ENCODE data around the gene JCHAIN. TPM values are rescaled to one million over a fixed set of nuclear protein-coding genes. Genes with fewer than 3 reads are reported as not detected.

JCHAIN gene
- total and polyA plus RNA-seq, 9 of the 15 experiments (the other 6 are each of a cell fraction or from before 2014, with no cell fraction given) = 0.04 to 0.68 (median 0.26) TPM; not detected in 5

DNA sequence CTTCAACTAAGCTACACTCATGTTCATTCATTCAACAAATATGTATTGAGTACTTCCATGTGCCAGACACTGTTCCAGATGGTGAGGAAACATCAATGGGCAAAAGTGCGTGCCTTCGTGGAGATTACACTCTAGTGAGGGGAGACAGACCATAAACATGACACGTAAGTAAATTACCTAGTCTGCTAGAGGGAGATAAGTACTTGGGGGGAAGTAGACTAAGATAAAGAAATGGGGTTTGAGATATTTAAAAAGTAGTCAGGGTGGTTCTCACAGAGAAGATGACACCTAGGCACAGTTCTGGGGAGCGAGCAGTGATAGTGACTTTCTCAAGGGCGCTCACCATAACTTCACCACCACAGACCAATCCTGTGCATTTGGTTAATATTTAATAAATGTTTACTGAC is 11.7 kb downstream of the JCHAIN start (continued):
- peak in 1 of 2 experiments; percentile 37; a peak in 1 of 4 replicates for TF ChIP-seq ETV6 (IDR thresholded peaks at IDR 0.05; ENCODE audit: borderline replicate concordance in 1 of 2, low read depth in 2 of 2, low read length in 1 of 2)
- no peak for TF ChIP-seq ETV6 (CRISPR knock-in tag; IDR thresholded peaks at IDR 0.05; ENCODE audit: borderline replicate concordance)
- peak; percentile 97 to 98 for TF ChIP-seq TRIM24 (IDR thresholded peaks at IDR 0.05)
- TF ChIP-seq ATF1 (CRISPR knock-in tag; IDR thresholded peaks at IDR 0.05) = no peak
- peak; percentile 43 for TF ChIP-seq ATF1 (tag; IDR thresholded peaks at IDR 0.05)
- TF ChIP-seq CXXC5 (CRISPR knock-in tag; IDR thresholded peaks at IDR 0.05) = peak; percentile 81
- TF ChIP-seq, protein P1, sequence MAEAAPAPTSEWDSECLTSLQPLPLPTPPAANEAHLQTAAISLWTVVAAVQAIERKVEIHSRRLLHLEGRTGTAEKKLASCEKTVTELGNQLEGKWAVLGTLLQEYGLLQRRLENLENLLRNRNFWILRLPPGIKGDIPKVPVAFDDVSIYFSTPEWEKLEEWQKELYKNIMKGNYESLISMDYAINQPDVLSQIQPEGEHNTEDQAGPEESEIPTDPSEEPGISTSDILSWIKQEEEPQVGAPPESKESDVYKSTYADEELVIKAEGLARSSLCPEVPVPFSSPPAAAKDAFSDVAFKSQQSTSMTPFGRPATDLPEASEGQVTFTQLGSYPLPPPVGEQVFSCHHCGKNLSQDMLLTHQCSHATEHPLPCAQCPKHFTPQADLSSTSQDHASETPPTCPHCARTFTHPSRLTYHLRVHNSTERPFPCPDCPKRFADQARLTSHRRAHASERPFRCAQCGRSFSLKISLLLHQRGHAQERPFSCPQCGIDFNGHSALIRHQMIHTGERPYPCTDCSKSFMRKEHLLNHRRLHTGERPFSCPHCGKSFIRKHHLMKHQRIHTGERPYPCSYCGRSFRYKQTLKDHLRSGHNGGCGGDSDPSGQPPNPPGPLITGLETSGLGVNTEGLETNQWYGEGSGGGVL (CRISPR knock-in tag; IDR thresholded peaks at IDR 0.05) = no peak
- TF ChIP-seq, protein P2, sequence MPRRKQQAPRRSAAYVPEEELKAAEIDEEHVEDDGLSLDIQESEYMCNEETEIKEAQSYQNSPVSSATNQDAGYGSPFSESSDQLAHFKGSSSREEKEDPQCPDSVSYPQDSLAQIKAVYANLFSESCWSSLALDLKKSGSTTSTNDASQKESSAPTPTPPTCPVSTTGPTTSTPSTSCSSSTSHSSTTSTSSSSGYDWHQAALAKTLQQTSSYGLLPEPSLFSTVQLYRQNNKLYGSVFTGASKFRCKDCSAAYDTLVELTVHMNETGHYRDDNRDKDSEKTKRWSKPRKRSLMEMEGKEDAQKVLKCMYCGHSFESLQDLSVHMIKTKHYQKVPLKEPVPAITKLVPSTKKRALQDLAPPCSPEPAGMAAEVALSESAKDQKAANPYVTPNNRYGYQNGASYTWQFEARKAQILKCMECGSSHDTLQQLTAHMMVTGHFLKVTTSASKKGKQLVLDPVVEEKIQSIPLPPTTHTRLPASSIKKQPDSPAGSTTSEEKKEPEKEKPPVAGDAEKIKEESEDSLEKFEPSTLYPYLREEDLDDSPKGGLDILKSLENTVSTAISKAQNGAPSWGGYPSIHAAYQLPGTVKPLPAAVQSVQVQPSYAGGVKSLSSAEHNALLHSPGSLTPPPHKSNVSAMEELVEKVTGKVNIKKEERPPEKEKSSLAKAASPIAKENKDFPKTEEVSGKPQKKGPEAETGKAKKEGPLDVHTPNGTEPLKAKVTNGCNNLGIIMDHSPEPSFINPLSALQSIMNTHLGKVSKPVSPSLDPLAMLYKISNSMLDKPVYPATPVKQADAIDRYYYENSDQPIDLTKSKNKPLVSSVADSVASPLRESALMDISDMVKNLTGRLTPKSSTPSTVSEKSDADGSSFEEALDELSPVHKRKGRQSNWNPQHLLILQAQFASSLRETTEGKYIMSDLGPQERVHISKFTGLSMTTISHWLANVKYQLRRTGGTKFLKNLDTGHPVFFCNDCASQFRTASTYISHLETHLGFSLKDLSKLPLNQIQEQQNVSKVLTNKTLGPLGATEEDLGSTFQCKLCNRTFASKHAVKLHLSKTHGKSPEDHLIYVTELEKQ (CRISPR knock-in tag; IDR thresholded peaks at IDR 0.05) = no peak
- TF ChIP-seq ZNF316 (IDR thresholded peaks at IDR 0.05) = peak; percentile 90
- TF ChIP-seq CREB1 (IDR thresholded peaks at IDR 0.05) = peak; percentile 37; the same call in 1 of the 2 replicates
- 0 out of 2 replicates have a peak, but pooled peaks have one; percentile 28 for TF ChIP-seq CREB1 (CRISPR knock-in tag; IDR thresholded peaks at IDR 0.05)
- TF ChIP-seq CHD2 (IDR thresholded peaks at IDR 0.05; ENCODE audit: low read depth, low read length) = no peak
- peak; percentile 89 for TF ChIP-seq PML (IDR thresholded peaks at IDR 0.05; ENCODE audit: low read length)
- TF ChIP-seq JUN (IDR thresholded peaks at IDR 0.05; ENCODE audit: borderline replicate concordance, low read depth, low read length) = 0 out of 2 replicates have a peak, but pooled peaks have one; percentile 21
- TF ChIP-seq JUN (CRISPR knock-in tag; IDR thresholded peaks at IDR 0.05; ENCODE audit: borderline replicate concordance) = no peak
- peak; percentile 85 for TF ChIP-seq EP300 (IDR thresholded peaks at IDR 0.05; ENCODE audit: low read length)
- peak; percentile 61; the same call in 1 of the 2 replicates for TF ChIP-seq NBN (IDR thresholded peaks at IDR 0.05; ENCODE audit: low read depth)
- TF ChIP-seq TAL1 (IDR thresholded peaks at IDR 0.05) = peak; percentile 95
- peak; percentile 85 for TF ChIP-seq KLF16 (IDR thresholded peaks at IDR 0.05)
- peak in 1 of 2 experiments; percentile 67; a peak in 2 of 4 replicates for TF ChIP-seq RCOR1 (IDR thresholded peaks at IDR 0.05; ENCODE audit: borderline replicate concordance in 1 of 2, low read depth in 2 of 2, low read length in 2 of 2)
- peak; percentile 38; the same call in 1 of the 2 replicates for TF ChIP-seq ZEB2 (IDR thresholded peaks at IDR 0.05)
- TF ChIP-seq TRIM28 (IDR thresholded peaks at IDR 0.05) = peak; percentile 82; the same call in 1 of the 2 replicates
- TF ChIP-seq NCOA1 (IDR thresholded peaks at IDR 0.05; ENCODE audit: low read depth) = 0 out of 2 replicates have a peak, but pooled peaks have one; percentile 58
- TF ChIP-seq, protein P3, sequence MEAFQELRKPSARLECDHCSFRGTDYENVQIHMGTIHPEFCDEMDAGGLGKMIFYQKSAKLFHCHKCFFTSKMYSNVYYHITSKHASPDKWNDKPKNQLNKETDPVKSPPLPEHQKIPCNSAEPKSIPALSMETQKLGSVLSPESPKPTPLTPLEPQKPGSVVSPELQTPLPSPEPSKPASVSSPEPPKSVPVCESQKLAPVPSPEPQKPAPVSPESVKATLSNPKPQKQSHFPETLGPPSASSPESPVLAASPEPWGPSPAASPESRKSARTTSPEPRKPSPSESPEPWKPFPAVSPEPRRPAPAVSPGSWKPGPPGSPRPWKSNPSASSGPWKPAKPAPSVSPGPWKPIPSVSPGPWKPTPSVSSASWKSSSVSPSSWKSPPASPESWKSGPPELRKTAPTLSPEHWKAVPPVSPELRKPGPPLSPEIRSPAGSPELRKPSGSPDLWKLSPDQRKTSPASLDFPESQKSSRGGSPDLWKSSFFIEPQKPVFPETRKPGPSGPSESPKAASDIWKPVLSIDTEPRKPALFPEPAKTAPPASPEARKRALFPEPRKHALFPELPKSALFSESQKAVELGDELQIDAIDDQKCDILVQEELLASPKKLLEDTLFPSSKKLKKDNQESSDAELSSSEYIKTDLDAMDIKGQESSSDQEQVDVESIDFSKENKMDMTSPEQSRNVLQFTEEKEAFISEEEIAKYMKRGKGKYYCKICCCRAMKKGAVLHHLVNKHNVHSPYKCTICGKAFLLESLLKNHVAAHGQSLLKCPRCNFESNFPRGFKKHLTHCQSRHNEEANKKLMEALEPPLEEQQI (IDR thresholded peaks at IDR 0.05) = peak; percentile 64
- peak; percentile 96 for TF ChIP-seq TCF3 (CRISPR knock-in tag; IDR thresholded peaks at IDR 0.05)
